ENCODE results near the gene IFT88.

Gene IFT88

GRCh38 chr13:20567881-20568528 lies 1.0 kb downstream of the IFT88 start:
- DNase-seq, result no peak

- no peak for DNase-seq
These were observed 3.6 kb downstream of the IFT88 start for GRCh38 chr13:20570517-20570916.

DNA sequence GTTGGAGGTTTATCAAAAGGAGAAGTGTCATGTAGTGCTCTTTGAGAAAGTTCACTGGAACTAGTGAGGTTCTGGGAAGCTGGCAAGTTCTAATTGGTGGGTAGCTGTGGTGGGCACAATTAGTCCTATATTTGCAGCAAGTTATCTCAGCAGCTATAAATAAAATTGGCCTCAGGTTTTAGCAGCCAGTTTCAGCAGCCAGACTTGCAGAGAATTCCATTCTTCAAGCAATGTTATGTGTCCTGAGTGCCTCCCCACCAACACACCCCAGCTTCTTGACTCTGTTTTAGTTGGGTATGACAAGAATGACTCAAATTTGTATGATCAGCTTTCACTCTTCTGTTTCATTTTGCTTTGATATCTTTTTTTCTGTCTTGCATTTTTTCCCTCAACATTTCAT lies 4.7 kb downstream of the IFT88 start:
- no peak for DNase-seq

DNA sequence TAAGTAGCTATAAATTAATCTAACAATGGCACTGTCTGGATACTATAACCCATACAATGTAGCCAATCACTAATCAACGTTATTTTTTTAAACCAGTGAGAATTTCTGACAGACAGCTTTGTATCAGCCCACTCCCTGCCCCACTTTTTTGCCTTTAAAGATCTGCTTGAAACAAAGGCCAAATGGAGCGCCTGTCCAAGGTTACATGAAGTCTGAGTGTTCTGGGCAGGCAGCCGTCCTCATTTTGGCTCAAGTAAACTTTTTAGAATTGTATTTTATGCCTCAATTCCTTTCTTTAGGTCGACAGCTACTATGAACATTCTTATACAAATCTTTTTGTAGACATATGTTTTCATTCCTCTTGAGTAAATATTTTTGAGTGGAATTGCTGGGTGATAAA lies 6.2 kb downstream of the IFT88 start:
- no peak for DNase-seq

- no peak for DNase-seq
These were observed 6.7 kb downstream of the IFT88 start for GRCh38 chr13:20573636-20574035.

DNA sequence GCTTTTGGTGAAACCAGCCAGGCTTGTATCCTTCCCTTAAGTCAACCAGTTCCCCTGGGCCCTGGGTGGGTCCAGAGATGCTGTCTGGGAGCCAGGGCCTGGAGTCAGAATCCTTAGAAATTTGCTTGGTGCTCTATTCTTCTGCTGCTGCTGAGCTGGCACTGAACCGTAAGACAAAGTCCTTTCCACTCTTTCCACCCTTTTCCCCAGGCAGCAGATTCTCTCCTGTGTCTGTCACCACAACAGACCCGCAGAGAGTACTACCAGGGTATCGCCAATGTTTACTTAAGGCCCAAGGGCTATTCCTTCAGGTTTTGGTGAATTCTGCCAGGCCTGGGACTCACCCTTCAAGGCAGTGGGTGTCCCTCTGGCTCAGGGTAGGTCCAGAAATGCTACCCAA lies 12.2 kb downstream of the IFT88 start:
- no peak for DNase-seq

GRCh38 chr13:20580257-20580656 lies 13.3 kb downstream of the IFT88 start:
- no peak for DNase-seq

- no peak for DNase-seq
These were observed 15.1 kb downstream of the IFT88 start for GRCh38 chr13:20582026-20582425.

GRCh38 chr13:20583803-20584293 lies 16.9 kb downstream of the IFT88 start:
- DNase-seq, result no peak

DNA sequence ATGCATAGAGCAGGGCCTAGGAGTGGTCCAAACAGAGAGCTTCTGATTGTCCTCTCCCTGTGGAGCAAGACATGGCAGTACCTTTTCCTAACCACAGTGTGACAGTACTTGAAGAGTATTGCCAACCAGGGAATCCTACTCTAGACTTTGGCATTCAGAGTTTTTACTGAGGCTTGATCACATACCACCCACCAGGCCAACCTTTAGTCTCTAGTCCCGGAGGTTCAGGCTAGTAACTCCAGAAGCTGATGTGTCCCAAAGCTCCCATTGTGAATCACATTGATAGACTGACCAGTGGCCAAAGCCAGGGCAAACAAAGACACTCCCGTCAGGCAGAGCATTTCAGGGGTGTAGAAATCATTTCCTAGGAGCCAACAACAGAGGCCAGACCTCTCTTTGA lies 18.4 kb downstream of the IFT88 start:
- no peak for DNase-seq

DNA sequence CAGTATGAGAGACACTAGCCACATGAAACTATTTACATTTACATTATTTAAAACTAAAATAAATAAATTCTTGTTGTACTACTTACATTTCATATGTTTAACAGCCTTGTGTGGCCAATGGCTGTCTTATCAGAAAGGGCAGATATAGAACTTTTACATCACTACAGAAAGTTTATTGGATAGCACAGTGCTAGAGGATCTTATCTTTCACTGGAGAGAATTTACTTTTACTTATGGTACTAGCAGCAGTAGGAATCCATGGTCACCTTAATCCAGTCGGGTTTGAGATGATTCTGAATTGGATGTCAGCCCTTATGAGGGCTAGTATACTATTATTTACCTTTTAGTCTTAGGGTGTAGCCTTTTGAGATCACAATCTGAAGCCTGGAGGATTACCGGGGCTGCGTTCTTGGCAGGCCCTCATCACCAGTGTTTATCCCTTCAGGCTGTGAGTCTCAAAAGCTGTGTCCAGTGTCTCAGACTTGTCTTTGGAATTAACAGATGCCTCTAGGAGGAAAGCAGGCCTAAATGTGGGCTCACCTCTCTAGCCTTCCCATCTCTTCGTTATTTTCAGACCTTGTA lies 21.7 kb downstream of the IFT88 start:
- no peak for DNase-seq

GRCh38 chr13:20590561-20590960 lies 23.6 kb downstream of the IFT88 start:
- no peak for DNase-seq

GRCh38 chr13:20592606-20593005 lies 25.6 kb downstream of the IFT88 start:
- no peak for DNase-seq

GRCh38 chr13:20594280-20594679 lies 27.3 kb downstream of the IFT88 start:
- no peak for DNase-seq

GRCh38 chr13:20607015-20607414 lies 40.1 kb downstream of the IFT88 start:
- no peak for DNase-seq

DNA sequence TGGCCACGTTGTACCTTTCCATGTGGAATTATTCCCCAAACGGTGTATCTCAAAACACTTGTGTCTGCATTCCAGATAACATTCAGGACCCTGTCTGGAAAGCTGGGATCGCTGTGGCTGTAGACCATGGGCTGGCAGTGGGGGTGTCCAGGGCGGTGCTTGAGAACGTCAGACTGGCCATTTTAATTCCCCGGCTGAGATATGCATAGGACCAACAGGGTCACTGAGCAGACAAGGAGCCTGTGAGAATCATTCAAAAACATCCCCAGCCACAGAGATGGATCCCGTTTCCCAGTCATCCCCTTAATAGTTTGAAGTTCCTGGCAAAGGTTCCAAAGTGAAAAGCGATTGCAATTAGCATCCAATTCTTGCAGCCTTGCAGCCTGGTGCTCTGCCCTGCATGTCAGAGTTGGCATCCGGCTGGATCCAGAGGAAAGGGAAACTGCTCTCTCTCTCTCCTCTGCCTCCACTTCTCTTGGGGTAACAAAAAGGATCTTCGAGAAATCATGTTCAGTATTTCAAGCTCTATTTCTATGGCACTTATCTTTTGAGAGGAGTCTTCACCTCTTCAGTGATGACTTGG lies 41.6 kb downstream of the IFT88 start:
- DNase-seq, result no peak

- no peak for DNase-seq
These were observed 42.2 kb downstream of the IFT88 start for GRCh38 chr13:20609145-20609544.

- DNase-seq, result no peak
These were observed 43.0 kb downstream of the IFT88 start for GRCh38 chr13:20610006-20610405.

DNA sequence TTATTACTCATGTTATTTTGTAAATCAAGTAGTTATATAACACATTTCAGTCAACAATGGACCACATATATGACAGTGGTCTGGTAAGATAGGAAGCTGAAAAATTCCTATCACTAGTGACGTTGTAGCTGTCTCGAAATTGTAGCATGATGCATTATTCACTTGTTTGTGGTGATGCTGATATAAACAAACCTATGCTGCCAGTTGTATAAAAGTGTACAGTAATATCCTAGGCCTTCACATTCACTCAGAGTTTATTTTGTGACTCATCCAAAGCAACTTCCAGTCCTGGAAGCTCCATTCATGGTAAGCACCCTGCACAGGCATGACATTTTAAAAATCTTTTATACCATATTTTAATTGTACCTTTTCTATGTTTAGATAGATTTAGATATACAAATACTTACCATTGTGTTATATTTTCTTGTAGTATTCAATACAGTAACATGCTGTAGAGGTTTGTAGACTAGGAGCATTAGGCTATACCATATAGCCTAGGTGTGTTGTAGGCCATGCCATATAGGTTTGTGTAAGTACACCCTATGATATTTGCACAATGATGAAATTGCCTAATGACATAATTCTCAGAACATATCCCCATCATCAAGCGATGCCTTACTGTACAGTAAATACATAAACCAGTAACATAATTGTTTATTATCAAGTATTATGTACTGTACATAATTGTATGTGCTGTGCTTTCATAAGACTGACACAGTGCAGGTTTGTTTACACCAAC lies 49.3 kb downstream of the IFT88 start:
- no peak for DNase-seq

DNA sequence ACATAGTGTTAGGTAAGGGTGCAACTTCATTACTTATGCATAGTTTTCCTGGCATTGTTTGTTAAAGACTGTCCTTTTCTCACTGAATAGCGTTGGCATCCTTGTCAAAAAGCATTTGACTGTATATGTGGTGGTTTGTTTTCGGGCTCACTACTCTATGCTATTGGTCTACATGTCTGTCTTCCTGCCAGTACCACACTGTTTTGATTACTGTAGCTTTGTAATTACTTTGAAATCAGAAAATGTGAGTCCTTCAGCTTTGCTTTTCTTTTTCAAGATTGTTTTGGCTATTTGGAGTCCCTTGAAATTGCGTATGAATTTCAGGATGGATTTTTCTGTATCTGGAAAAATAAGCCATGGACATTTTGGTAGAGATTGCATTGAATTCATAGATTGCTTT lies 56.0 kb downstream of the IFT88 start:
- no peak for DNase-seq

GRCh38 chr13:20624213-20624612 lies 57.3 kb downstream of the IFT88 start:
- DNase-seq, result no peak

DNA sequence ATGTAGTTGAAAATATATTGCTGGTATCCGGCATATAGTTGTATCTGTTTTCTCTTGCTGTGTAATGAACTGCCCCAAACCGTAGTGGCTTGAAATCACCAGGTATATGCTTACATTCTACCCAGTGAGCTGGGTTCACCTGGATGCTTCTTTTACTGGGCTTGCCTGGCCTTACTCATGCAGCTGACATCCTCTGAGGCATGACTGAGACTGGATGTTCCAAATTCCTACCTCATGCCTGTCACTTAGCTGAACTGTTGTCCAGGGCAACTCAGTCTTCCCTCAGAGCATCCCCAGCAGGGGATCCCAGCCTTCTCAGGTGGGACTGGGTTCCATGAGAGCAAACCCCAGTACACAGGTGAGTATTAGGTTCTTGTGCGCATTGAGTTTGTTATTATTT lies 66.8 kb downstream of the IFT88 start:
- DNase-seq, result no peak

DNA sequence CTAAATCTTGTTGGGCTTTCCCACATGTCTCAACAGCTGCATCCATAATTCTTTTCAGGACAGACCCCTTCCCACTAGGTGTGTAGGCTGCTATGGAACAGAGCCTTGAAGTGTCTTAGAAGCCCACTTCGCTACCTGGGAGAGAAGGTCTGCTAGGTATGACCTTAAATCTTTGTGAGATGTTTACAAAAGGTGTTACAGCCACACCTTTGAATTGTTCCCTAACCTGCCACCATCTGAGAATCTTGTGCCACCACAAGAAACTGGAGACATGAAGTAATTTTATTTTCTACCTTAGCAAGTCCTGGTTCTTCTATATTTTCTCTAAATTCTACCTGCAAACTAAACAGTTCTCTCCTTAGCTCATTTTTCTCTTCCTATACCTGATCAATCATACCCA lies 69.1 kb downstream of the IFT88 start:
- no peak for DNase-seq

DNA sequence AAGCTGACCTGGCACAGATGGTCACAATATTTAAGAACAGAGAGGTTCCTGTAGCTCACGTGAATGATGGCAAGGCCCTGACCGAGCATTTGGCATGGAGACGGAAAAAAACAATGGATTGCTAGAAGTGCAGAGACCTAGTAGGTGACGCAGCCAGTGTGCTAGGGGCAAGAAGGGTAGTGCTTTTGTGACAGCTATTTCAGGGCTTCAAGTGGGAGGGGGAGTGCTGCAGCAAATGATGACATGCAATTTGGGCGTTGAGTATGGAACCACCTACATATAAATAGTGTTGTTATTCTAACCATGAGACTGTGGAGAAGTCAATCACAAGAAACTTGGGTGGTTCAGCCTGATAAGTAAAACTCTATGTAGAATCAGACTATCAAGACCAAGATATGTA lies 70.9 kb downstream of the IFT88 start:
- DNase-seq, result no peak
